GM11168 (cell line): ENCODE measurements around the gene CEP170B.

Source experiments
- in situ Hi-C: fragments of 300-500 bp; cut with MboI; formaldehyde crosslinking; loops from one replicate; pipeline ENCODE4 v1.12.0; 2022; ENCODE audit warnings: low sequenced_read_pairs; ENCODE audit not compliant: unreplicated experiment

Gene CEP170B

GRCh38 chr14:104927901-104928300 is 62.8 kb downstream of the CEP170B start:
- in situ Hi-C loops: no loop called here

- in situ Hi-C loops: no loop called here
Observed at GRCh38 chr14:104928391-104929133, 63.5 kb downstream of the CEP170B start.

GRCh38 chr14:104929268-104930230 is 64.5 kb downstream of the CEP170B start:
- in situ Hi-C loops: no loop called here

DNA sequence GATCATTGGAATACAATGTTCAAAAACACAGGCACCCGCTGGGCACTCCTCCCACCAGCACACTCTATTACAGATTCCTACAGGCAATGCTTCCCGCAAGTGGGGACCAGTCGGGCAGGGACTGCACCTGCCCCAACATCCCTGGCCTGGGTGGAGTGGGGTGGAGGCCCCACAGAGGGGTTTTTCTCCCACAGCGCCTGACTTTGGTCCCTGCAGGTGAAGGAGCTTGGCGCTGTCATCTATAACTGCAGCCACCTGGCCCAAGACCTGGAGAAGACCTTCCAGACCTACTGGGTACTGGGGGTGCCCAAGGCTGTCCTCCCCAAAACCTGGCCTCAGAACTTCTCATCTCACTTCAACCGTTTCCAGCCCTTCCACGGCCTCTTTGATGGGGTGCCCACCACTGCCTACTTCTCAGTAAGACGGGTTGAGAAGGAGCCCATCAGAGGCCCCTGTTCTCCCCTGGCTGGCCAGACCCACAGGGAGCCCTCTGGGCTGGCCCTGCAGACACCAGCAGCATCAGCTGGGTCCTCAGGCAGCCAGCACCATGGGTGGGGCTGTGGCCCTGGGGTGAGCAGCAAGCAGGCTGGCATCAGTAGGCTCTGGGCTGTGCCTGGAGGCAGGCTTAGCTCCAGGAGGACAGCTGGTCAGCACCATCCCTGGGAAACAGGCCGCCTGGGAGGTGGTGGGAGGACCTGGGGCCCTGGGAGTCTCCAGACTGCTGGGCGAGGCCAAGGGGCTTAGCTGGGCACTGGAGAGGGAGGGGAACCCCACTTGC is 65.6 kb downstream of the CEP170B start:
- in situ Hi-C loops: no loop called here

- in situ Hi-C loops: no loop called here
Observed at GRCh38 chr14:104931304-104931770, 66.3 kb downstream of the CEP170B start.

GRCh38 chr14:104931771-104932675 is 67.0 kb downstream of the CEP170B start:
- in situ Hi-C loops: no loop called here

- in situ Hi-C loops: no loop called here
Observed at GRCh38 chr14:104932676-104933631, 67.9 kb downstream of the CEP170B start.

- in situ Hi-C loops: no loop called here
Observed at GRCh38 chr14:104933746-104934733, 69.0 kb downstream of the CEP170B start.

DNA sequence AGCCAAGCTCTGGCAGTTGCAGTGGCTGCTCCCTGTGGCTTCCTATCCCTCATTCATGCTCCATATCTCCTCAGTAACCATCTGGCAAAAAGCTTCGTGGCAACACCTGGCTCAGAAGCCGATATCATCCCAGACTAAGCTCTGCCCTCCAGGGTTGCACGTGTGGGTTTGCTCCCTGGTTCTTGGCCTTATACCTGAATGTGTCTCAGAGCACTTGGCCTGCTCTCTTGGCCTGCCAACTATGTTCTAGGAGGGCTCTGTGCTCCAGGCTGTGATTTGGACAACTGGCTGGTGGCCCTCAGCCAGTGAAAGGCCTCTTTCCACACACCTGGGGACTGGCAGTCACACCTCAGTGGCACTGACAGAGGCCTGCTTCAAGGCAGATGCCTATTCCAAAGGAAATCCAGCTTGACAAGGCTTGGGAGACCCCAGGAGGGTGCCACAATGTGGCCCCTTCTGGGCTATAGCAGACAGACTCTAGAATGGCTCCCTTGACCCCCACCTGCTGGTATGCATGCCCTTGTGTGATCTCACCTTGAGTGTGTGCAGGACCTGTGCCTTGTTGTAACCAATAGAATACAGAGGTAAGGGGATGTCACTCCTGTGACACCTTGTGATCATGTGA is 70.1 kb downstream of the CEP170B start:
- in situ Hi-C loops: no loop called here

- in situ Hi-C loops: no loop called here
Observed at GRCh38 chr14:104935955-104936354, 70.9 kb downstream of the CEP170B start.

DNA sequence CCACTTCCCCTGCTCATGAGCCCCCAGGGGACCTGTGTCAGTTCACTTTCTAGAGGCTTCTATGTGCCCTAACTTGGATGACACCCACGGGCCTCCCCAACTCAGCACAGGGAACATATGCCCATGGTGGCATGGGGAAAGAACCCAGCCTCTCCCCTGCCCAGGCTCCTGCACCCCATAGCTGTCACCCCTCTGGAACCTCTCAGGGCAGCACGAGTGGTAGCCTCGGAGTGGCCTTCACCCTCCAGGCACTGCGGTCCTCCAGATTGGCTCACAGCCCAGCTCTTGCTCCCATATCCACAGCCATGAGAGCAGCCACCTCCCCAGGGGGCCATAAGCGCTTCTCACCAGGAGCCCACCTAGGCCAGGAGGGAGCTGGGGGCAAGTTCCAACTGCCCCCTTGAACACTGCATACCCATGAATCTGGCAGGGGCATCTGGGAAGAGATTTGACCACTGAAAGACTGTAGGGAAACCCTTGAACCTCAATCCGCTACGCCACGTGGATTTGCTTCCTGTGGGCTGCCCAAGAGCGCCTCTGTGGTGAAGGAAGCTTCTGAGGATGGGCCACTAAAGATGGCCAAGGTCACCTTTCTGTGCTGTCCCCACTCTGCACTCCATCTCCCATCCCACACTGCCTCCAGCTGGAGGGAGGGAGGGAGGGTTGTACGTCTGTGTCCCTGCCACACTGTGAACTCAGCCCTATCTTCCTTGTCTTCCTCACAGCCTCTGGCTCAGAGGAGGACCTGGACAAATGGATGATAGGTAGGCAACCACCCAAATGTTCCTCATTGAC is 71.5 kb downstream of the CEP170B start:
- in situ Hi-C loops: no loop called here

DNA sequence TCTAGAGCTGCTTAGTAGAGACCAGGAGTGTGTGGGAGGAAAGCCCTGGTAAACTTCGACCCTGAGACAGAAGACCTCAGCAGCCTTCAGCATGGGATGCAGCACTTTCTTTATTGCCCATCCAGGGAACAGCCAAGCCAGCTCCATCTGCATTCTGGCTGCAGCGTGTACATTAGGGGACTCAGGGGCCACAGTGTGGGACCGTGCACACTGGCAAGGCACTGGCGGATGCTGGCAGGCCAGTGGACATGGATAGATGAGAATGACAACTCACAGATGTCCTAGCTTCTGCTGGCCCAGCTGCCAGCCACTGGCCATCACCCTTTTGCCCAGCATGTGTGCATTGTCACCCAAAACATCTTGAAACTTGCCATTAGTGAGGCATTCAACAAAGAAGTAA is 72.1 kb downstream of the CEP170B start:
- in situ Hi-C loops: no loop called here

DNA sequence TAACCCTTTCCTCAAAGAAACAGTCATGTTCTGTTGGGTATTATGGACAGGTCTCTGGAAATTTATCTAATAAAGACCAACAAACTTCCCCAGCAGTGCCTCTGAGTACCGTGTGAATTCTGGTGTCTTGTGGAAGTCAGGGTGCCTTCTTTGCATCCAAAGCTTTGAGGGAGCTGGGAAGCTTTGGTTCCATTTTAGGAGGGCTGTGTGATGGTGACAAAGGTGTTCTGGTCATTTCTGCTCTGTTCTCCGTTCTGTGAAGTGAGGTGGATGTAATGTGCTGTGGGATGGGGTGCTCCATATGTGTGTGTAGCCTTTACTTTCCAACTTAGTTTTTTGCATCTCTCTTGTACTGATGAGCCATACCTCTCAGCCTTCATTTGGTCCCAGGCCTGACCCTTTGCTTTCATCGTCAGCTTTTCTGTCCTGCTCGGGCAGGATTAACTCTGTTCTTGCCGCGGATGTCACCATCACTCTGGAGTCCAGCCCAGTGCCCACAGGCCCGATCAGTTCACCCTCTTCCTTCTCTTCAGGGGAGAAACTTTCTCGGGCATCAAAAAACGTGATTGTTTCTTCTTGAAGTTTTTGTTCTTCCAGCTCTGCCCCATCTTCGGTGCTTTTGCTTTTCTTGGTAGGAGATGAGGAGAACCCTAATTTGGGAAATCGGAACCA is 72.8 kb downstream of the CEP170B start:
- in situ Hi-C loops: no loop called here

- in situ Hi-C loops: no loop called here
Observed at GRCh38 chr14:104938436-104938835, 73.4 kb downstream of the CEP170B start.

- in situ Hi-C loops: no loop called here
Observed at GRCh38 chr14:104938960-104939359, 73.9 kb downstream of the CEP170B start.
